Stomach (tissue), 9 donors: Measurements from ENCODE around the gene DNAI1. TPM values are rescaled to one million over a fixed set of nuclear protein-coding genes. Genes with fewer than 3 reads are reported as not detected.

Experiments
- DNase-seq, 2 donors: peaks; one replicate each; pipeline versions ENCODE4 v3.0.0 to v3.0.0-alpha.2; 2013 to 2019
- H3K27ac ChIP-seq, 5 donors: fragments of 200-600 bp in 4 of 5; sonication (generic) in 4 of 5; one replicate each; pipeline ENCODE4 v1.5.1; 2013 to 2019; ENCODE audit warnings: mild to moderate bottlenecking in 1 of 5, moderate library complexity in 1 of 5
- H3K27me3 ChIP-seq, 3 donors: fragments of 200-600 bp; sonication (generic); one replicate each; pipeline ENCODE4 v1.5.1; 2017 to 2019; ENCODE audit warnings: mixed run types in 1 of 3
- H3K36me3 ChIP-seq, 4 donors: fragments of 200-600 bp; sonication (generic); 1 replicate in 3 of 4; 2 replicates in 1 of 4; pipeline ENCODE4 v1.5.1; 2016 to 2019
- H3K4me1 ChIP-seq, 4 donors: fragments of 200-600 bp; sonication (generic); one replicate each; pipeline ENCODE4 v1.5.1; 2016 to 2019
- H3K4me3 ChIP-seq, 4 donors: fragments of 200-600 bp; sonication (generic) in 3 of 4; one replicate each; pipeline ENCODE4 v1.5.1; 2016 to 2019; ENCODE audit warnings: mild to moderate bottlenecking in 1 of 4
- H3K9me3 ChIP-seq, 4 donors: fragments of 200-600 bp; sonication (generic); one replicate each; pipeline ENCODE4 v1.5.1; 2016 to 2019
- EP300 ChIP-seq: sonication (generic); formaldehyde crosslinking; IDR thresholded peaks from one replicate; pipeline ENCODE4 v1.6.1; 2017; ENCODE audit warnings: antibody characterized with exemption
- POLR2A ChIP-seq, 4 donors: fragments of 450-650 bp; IDR thresholded peaks; one replicate each; pipeline ENCODE4 v1.6.1; 2016; ENCODE audit warnings: antibody characterized with exemption in 4 of 4, control low read depth in 2 of 4, mild to moderate bottlenecking in 1 of 4, moderate library complexity in 1 of 4
- POLR2AphosphoS5 ChIP-seq, 3 donors: sonication (generic); formaldehyde crosslinking; IDR thresholded peaks; one replicate each; pipeline ENCODE4 v1.6.1; 2016; ENCODE audit warnings: antibody characterized with exemption in 3 of 3
- WGBS, 5 donors: extraction: QIAGEN DNeasy Blood & Tissue Kit in 3 of 5; methylation state at CpG; one replicate each; pipeline versions ENCODE4 v1.1.5 to v1.1.7; 2013 to 2018; 5-methylcytosine and 5-hydroxymethylcytosine counted together
- intact Hi-C: fragments of 100-400 bp; cut with DNase I; formaldehyde crosslinking; loops from one replicate; pipeline ENCODE4 v1.15.1; 2023; ENCODE audit warnings: low total_unique reads
- polyA plus RNA-seq, 3 donors: library from polyadenylated mRNA; stranded (reverse); fragments of 200-250 nt; gene quantifications; one replicate each; pipeline ENCODE4 v1.2.3, GENCODE V29; 2013
- total RNA-seq, 5 donors: library from RNA; depleted of rRNA; stranded (reverse); fragments of >200 nt; gene quantifications; one replicate each; pipeline versions ENCODE4 v1.1.0 to v1.2.3, GENCODE V29; 2014 to 2016
- TF ChIP-seq, protein P1 (sequence below), 7 experiments: fragments of 450-650 bp in 4 of 7; fragments of 200-600 bp in 3 of 7; sonication (generic) in 3 of 7; IDR thresholded peaks; one replicate each; pipeline ENCODE4 v1.5.1; 2016 to 2019; ENCODE audit warnings: antibody characterized with exemption in 7 of 7, control low read depth in 2 of 7, mild to moderate bottlenecking in 1 of 7
- donor health status: healthy with polysubstance abuse.
- donor health status: Bipolar disorder and iron deficiency.
- donor health status: healthy.

DNAI1 gene
- total and polyA plus RNA-seq, 8 donors, result 0.31 to 1.0 TPM; not detected in 6

DNA sequence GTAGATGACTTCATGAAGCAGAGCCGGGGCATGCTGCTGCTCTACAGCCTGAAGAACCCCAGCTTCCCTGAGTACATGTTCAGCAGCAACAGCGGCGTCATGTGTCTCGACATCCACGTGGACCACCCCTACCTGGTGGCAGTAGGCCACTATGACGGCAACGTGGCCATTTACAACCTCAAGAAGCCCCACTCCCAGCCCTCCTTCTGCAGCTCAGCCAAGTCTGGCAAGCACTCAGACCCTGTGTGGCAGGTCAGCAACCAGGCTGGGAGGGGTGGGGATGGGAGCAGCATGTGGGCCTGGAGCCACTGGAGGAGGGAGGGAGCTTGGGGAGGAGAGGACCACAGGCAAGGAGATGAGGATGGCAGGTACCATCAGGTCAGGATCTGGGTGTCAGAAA lies 48.0 kb downstream of the DNAI1 start:
- WGBS, 5 donors, result 86 to 93% (median 89%) methylated on average over 7 of the region's 7 CpGs
- H3K4me3 ChIP-seq, result no peak overlapping the region
- no peaks in the 10 kb centered on the region for H3K36me3 ChIP-seq
- H3K27me3 ChIP-seq, result no peaks in the 10 kb centered on the region
- TF ChIP-seq, protein P1, sequence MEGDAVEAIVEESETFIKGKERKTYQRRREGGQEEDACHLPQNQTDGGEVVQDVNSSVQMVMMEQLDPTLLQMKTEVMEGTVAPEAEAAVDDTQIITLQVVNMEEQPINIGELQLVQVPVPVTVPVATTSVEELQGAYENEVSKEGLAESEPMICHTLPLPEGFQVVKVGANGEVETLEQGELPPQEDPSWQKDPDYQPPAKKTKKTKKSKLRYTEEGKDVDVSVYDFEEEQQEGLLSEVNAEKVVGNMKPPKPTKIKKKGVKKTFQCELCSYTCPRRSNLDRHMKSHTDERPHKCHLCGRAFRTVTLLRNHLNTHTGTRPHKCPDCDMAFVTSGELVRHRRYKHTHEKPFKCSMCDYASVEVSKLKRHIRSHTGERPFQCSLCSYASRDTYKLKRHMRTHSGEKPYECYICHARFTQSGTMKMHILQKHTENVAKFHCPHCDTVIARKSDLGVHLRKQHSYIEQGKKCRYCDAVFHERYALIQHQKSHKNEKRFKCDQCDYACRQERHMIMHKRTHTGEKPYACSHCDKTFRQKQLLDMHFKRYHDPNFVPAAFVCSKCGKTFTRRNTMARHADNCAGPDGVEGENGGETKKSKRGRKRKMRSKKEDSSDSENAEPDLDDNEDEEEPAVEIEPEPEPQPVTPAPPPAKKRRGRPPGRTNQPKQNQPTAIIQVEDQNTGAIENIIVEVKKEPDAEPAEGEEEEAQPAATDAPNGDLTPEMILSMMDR (IDR thresholded peaks at IDR 0.05), result no peak
- no peak for TF ChIP-seq EP300
- no peak for TF ChIP-seq POLR2A (IDR thresholded peaks at IDR 0.05)
- TF ChIP-seq POLR2AphosphoS5 (IDR thresholded peaks at IDR 0.05), result no peak
- intact Hi-C loops, result no loop called here
- no peak overlapping the region for H3K27ac ChIP-seq
- peaks cover 13 to 17% (median 15%) of the 10 kb centered on the region in 4 donors for H3K4me1 ChIP-seq
- H3K9me3 ChIP-seq, result no peaks in the 10 kb centered on the region
- no peak for DNase-seq

- H3K4me3 ChIP-seq, result no peak overlapping the region
- H3K27me3 ChIP-seq, result no peaks in the 10 kb centered on the region
- no peak overlapping the region for H3K27ac ChIP-seq
- 80 to 86% (median 82%) methylated on average over 5 of the region's 5 CpGs for WGBS, 5 donors
- DNase-seq, result no peak
- H3K4me1 ChIP-seq, result peaks cover 4 to 12% (median 8%) of the 10 kb centered on the region in 4 donors
- H3K36me3 ChIP-seq, result no peaks in the 10 kb centered on the region
- intact Hi-C loops, result no loop called here
- TF ChIP-seq EP300 (no peak), POLR2A (IDR thresholded peaks at IDR 0.05) (no peak), POLR2AphosphoS5 (IDR thresholded peaks at IDR 0.05) (no peak)
- H3K9me3 ChIP-seq, result no peaks in the 10 kb centered on the region
Observed at GRCh38 chr9:34507556-34507955, 49.0 kb downstream of the DNAI1 start.

- peaks cover 0 to 12% (median 6%) of the 10 kb centered on the region in 4 donors for H3K4me1 ChIP-seq
- no peak overlapping the region for H3K4me3 ChIP-seq
- H3K27me3 ChIP-seq, result no peaks in the 10 kb centered on the region
- no peaks in the 10 kb centered on the region for H3K9me3 ChIP-seq
- H3K27ac ChIP-seq, result no peak overlapping the region
- TF ChIP-seq, protein P1 (IDR thresholded peaks at IDR 0.05), result no peak
- no peak for TF ChIP-seq EP300
- no peak for TF ChIP-seq POLR2AphosphoS5 (IDR thresholded peaks at IDR 0.05)
- no peak for TF ChIP-seq POLR2A (IDR thresholded peaks at IDR 0.05)
- intact Hi-C loops, result no loop called here
- DNase-seq, result no peak
- H3K36me3 ChIP-seq, result no peaks in the 10 kb centered on the region
Observed at GRCh38 chr9:34507966-34508365, 49.4 kb downstream of the DNAI1 start.

DNA sequence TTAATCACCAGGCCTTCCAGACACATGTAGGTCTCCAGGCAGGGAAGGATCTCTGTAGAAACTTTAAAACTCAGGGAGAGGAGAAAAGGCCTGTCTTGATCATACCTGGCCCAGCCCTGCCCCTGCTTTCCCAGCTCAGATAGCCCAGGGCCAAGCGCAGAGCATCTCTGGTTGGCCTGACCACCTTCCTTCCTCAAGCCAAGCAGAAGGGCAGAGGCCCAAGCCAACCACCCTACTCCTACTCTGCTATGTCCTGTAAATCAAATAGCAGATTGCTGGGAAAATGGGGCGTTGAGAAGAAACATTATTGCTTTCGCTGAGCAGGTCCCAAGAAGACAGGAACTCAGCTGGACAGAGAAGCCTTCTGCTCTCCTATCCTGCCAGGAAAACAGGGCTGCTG lies 49.9 kb downstream of the DNAI1 start:
- no peaks in the 10 kb centered on the region for H3K9me3 ChIP-seq
- no peak for DNase-seq
- no peaks in the 10 kb centered on the region for H3K27me3 ChIP-seq
- 89 to 96% (median 94%) methylated on average over 3 of the region's 3 CpGs for WGBS, 5 donors
- intact Hi-C loops, result no loop called here
- no peak overlapping the region for H3K4me3 ChIP-seq
- no peak overlapping the region for H3K27ac ChIP-seq
- H3K36me3 ChIP-seq, result no peaks in the 10 kb centered on the region
- TF ChIP-seq POLR2AphosphoS5 (IDR thresholded peaks at IDR 0.05) (no peak), POLR2A (IDR thresholded peaks at IDR 0.05) (no peak), EP300 (no peak)
- TF ChIP-seq, protein P1 (IDR thresholded peaks at IDR 0.05), result no peak
- peaks cover 0 to 15% (median 6%) of the 10 kb centered on the region in 4 donors for H3K4me1 ChIP-seq

DNA sequence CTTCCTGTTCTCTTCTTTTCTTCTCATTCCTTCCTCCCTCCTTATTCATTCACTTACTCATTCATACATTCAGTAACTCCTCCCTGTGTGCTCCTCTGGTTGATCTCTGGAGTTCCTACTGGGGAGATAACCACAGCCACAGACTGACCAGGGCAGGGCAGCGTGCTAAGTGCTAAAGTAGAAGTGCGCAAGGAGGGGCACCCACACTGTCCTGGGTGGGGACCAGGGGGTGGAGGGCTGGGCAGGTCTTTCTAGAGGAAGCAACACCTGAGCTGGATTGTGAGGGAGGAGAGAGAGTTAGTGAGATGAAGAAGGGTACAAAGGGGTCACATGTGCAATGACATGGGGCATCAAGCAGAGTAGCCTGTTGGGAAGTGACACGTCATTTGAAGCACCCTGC lies 50.3 kb downstream of the DNAI1 start:
- DNase-seq, result no peak
- H3K36me3 ChIP-seq, result no peaks in the 10 kb centered on the region
- H3K4me3 ChIP-seq, result no peak overlapping the region
- H3K4me1 ChIP-seq, result peaks cover 0 to 20% (median 8%) of the 10 kb centered on the region in 4 donors
- WGBS, 5 donors, result 78 to 94% (median 85%) methylated on average over 3 of the region's 3 CpGs
- no peaks in the 10 kb centered on the region for H3K27me3 ChIP-seq
- intact Hi-C loops, result no loop called here
- H3K9me3 ChIP-seq, result no peaks in the 10 kb centered on the region
- no peak for TF ChIP-seq EP300
- TF ChIP-seq POLR2AphosphoS5 (IDR thresholded peaks at IDR 0.05), result no peak
- TF ChIP-seq POLR2A (IDR thresholded peaks at IDR 0.05), result no peak
- TF ChIP-seq, protein P1 (IDR thresholded peaks at IDR 0.05), result no peak
- no peak overlapping the region for H3K27ac ChIP-seq
